Psoas muscle (tissue), 8 donors: ENCODE results near the gene LATS2. TPM values are rescaled to one million over a fixed set of nuclear protein-coding genes. Genes with fewer than 3 reads are reported as not detected.

Experiments
- ATAC-seq, 4 donors: fragments of 200-7000 bp; cut with Tn5 transposase; one replicate each; pipeline ENCODE4 v1.9.1; 2020; ENCODE audit warnings: moderate library complexity in 3 of 4, mild to moderate bottlenecking in 2 of 4
- DNase-seq, 2 donors: peaks; one replicate each; pipeline ENCODE4 v3.0.0-alpha.2; 2020
- H3K27ac ChIP-seq: fragments of 200-600 bp; one replicate; pipeline ENCODE4 v1.8.0; 2022
- H3K27me3 ChIP-seq, 3 donors: fragments of 200-600 bp in 1 of 3; one replicate each; pipeline versions ENCODE4 v1.6.1 to v1.8.0; 2013 to 2022; ENCODE audit warnings: low read length in 2 of 3, mild to moderate bottlenecking in 2 of 3, moderate library complexity in 1 of 3; ENCODE audit not compliant: insufficient read depth in 3 of 3
- H3K36me3 ChIP-seq, 2 donors: fragments of 200-600 bp in 1 of 2; one replicate each; pipeline versions ENCODE4 v1.6.1 to v1.8.0; 2013 to 2022; ENCODE audit warnings: low read depth in 1 of 2, mild to moderate bottlenecking in 1 of 2, moderate library complexity in 1 of 2; ENCODE audit not compliant: insufficient read depth in 1 of 2
- H3K4me1 ChIP-seq: fragments of 200-600 bp; one replicate; pipeline ENCODE4 v1.8.0; 2022
- H3K4me3 ChIP-seq: fragments of 200-600 bp; one replicate; pipeline ENCODE4 v1.8.0; 2022; ENCODE audit warnings: mild to moderate bottlenecking
- H3K9me3 ChIP-seq: fragments of 200-600 bp; one replicate; pipeline ENCODE4 v1.8.0; 2022
- WGBS, 3 donors: extraction: QIAGEN DNeasy Blood & Tissue Kit; methylation state at CpG; one replicate each; pipeline versions ENCODE4 v1.1.6 to v1.1.7; 2013; 5-methylcytosine and 5-hydroxymethylcytosine counted together
- intact Hi-C, 2 donors: fragments of 100-400 bp; cut with DNase I; formaldehyde crosslinking; loops; one replicate each; pipeline versions ENCODE4 v1.11.0 to v1.14.2; 2022
- polyA plus RNA-seq, 3 donors: library from polyadenylated mRNA; stranded (reverse); fragments of 200-250 nt; gene quantifications; one replicate each; pipeline ENCODE4 v1.2.3, GENCODE V29; 2013
- total RNA-seq, 4 donors: library from RNA; stranded (reverse); fragmentation: NEBNext Ultra II Directional in 2 of 4; extraction: Animal tissue kit (Norgen Biotek cat#: 25700) in 2 of 4; gene quantifications; one replicate each; pipeline versions ENCODE4 v1.2.1 to v1.2.4, GENCODE V29; 2021 to 2023
- TF ChIP-seq, protein P1 (sequence below): fragments of 200-600 bp; IDR thresholded peaks from one replicate; pipeline ENCODE4 v1.8.0; 2022; ENCODE audit warnings: antibody characterized with exemption
- donor health status: healthy with polysubstance abuse.
- donor health status: DM: no; HTN: no; CAD: no; lungs with moderate emphysema.
- donor health status: Bipolar disorder and iron deficiency.
- donor health status: healthy.
- donor health status: DM: yes; HTN: yes; CAD: no.
- donor health status: DM: no; HTN: no; CAD: no.
- donor health status: DM: no; HTN: no; CAD: no.
- donor health status: DM: yes; HTN: yes; CAD: no.

The LATS2 gene
- total and polyA plus RNA-seq, 7 donors: 6.0 to 27.4 (median 23.7) TPM

DNA sequence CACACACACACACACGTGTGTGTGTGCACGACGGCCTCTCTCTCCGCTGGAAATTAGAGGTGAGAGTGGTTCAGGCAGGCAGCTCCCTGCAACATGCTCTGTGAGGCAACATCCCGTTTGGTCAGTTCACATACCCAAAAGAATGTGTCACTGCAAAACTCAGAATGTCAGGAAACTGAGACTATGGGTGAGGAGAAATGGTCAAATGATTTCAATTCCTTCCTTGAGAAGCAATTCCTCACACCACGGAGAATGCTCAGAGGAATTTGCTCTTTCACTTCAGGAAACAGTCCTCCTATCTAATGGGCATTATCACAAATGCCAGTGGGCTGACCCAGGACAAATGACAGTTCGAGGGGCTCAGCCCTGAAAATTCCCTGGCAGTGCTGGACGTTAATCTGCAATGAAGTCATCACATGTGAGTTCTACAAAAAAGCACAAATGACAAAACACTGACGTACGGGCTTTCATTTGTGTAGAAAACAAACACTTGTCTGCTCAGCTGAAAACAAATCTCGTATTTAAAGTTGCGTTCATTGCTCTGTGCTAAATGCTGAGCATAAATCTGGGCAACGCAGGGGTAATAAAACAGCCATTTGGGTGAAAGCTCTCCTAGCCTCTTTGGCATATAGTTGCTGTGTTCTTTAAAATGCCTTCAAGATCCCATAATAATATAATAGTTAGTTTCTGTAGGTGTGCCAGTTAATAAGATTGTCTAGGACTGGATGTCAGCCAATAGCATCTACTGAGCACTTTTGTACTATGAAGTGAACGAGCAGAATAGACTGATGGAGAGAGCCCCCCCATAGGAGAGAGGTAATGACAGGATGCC is 18.6 kb upstream of the LATS2 start:
- H3K4me3 ChIP-seq: peak overlapping the region; percentile 14
- peaks cover 9% of the 10 kb centered on the region for H3K4me1 ChIP-seq
- H3K9me3 ChIP-seq: no peaks in the 10 kb centered on the region
- 23 to 31% (median 26%) methylated on average over 14 of the region's 14 CpGs for WGBS, 3 donors
- intact Hi-C loops: no loop called here
- H3K27me3 ChIP-seq: no peaks in the 10 kb centered on the region
- TF ChIP-seq, protein P1, sequence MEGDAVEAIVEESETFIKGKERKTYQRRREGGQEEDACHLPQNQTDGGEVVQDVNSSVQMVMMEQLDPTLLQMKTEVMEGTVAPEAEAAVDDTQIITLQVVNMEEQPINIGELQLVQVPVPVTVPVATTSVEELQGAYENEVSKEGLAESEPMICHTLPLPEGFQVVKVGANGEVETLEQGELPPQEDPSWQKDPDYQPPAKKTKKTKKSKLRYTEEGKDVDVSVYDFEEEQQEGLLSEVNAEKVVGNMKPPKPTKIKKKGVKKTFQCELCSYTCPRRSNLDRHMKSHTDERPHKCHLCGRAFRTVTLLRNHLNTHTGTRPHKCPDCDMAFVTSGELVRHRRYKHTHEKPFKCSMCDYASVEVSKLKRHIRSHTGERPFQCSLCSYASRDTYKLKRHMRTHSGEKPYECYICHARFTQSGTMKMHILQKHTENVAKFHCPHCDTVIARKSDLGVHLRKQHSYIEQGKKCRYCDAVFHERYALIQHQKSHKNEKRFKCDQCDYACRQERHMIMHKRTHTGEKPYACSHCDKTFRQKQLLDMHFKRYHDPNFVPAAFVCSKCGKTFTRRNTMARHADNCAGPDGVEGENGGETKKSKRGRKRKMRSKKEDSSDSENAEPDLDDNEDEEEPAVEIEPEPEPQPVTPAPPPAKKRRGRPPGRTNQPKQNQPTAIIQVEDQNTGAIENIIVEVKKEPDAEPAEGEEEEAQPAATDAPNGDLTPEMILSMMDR: no peak
- ATAC-seq (peak; percentile 60 to 71 (median 68)), DNase-seq (no peak)
- peak overlapping the region; percentile 37 for H3K27ac ChIP-seq
- no peaks in the 10 kb centered on the region for H3K36me3 ChIP-seq

DNA sequence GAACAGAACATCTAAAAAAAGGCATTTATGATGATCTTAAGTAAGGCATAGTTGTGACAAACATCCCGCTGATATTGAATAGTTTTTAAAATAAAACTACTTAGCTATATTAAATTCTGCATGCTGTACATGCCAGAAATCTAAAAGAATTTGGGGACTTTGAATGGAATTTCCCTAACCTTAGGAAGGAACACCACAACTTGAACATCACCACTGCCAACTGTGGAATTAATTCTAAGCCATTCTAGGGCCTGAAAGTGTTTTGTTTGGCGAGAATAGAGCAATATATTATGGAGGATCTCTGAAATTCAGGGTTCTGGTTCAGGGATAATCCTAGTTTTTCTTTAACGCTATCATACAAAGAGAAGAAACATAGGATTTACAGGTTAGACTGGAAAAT is 17.8 kb upstream of the LATS2 start:
- Histone ChIP-seq H3K4me1 (peaks cover 11% of the 10 kb centered on the region), H3K4me3 (peak overlapping the region; percentile 14), H3K27me3 (no peaks in the 10 kb centered on the region), H3K27ac (peak overlapping the region; percentile 37), H3K9me3 (no peaks in the 10 kb centered on the region), H3K36me3 (no peaks in the 10 kb centered on the region)
- TF ChIP-seq, protein P1: no peak
- 59 to 74% (median 70%) methylated on average over 3 of the region's 3 CpGs for WGBS, 3 donors
- intact Hi-C loops: no loop called here
- no peak for DNase-seq
- no peak for ATAC-seq

DNA sequence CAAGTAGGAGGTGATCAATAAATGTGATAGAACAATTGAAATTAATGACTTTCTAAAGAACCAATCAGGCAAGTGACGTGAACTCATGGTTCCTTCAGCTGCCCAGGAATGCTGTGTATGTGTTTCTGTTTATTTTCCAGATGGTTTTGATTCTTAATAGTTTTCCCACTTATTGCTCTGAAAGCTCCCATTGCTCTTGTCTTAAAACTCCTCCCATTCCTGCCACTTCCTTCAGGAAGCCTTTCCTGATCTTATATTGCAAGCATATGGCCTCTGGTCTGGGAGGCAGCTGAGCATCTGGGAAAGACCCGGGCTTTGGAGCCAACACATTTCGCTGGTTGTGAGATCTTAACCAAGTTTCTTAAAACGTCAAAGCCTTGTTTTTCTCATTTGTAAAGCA is 17.1 kb upstream of the LATS2 start:
- Histone ChIP-seq H3K9me3 (no peaks in the 10 kb centered on the region), H3K27ac (no peak overlapping the region), H3K36me3 (no peaks in the 10 kb centered on the region), H3K4me3 (no peak overlapping the region), H3K27me3 (no peaks in the 10 kb centered on the region), H3K4me1 (peaks cover 11% of the 10 kb centered on the region)
- TF ChIP-seq, protein P1: no peak
- WGBS, 3 donors: 62 to 73% (median 63%) methylated on average over 4 of the region's 4 CpGs
- ATAC-seq (no peak), DNase-seq (no peak)
- intact Hi-C loops: no loop called here

DNA sequence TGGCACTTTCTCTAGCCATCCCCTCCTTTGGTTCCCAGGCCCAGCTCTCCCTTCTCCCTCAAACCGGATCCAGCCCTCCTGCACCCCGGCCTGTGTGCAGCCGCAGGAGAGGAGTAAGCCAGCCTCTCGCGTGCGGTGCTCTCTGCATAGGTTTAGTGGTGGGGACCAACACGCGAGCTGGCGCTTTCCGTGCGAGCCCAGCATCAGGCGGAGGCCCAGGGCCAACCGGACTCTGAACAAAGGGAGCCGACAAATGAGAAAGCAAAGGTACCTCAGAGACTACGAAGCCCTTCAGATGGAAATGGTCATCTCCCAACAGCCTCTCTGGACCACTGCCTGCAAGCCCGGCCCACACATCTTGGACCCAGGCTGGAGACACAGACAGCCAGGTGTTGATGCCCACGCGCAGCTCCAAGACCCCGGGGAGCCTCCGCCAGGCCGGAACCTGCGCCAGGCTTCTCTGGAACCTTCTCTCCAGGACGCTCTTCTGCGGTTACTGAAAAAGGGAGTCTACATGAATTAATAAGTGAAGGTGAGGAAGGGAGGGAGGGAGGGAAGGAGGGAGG is 16.5 kb upstream of the LATS2 start:
- Histone ChIP-seq H3K36me3 (no peaks in the 10 kb centered on the region), H3K4me1 (peaks cover 11% of the 10 kb centered on the region), H3K27ac (no peak overlapping the region), H3K4me3 (no peak overlapping the region), H3K9me3 (no peaks in the 10 kb centered on the region), H3K27me3 (no peaks in the 10 kb centered on the region)
- no peak for DNase-seq
- intact Hi-C loops: no loop called here
- ATAC-seq: no peak
- TF ChIP-seq, protein P1: no peak
- WGBS, 3 donors: 93 to 96% (median 94%) methylated on average over 24 of the region's 24 CpGs
